HG03039 (cell line): ENCODE data around the gene CYP26A1.

Source experiments
- ATAC-seq: cut with Tn5 transposase; IDR thresholded peaks from one replicate; pipeline ENCODE4 v1.9.1; 2021; ENCODE audit warnings: mild to moderate bottlenecking, moderate library complexity; ENCODE audit not compliant: unreplicated experiment

Gene CYP26A1, protein sequence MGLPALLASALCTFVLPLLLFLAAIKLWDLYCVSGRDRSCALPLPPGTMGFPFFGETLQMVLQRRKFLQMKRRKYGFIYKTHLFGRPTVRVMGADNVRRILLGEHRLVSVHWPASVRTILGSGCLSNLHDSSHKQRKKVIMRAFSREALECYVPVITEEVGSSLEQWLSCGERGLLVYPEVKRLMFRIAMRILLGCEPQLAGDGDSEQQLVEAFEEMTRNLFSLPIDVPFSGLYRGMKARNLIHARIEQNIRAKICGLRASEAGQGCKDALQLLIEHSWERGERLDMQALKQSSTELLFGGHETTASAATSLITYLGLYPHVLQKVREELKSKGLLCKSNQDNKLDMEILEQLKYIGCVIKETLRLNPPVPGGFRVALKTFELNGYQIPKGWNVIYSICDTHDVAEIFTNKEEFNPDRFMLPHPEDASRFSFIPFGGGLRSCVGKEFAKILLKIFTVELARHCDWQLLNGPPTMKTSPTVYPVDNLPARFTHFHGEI

GRCh38 chr10:93073539-93074146 is at the start of gene CYP26A1:
Gene CYP26A1 (plus strand): TSS chr10:93073893. CDS start chr10:93073935, 42 bp downstream.
- no peak for ATAC-seq

- no peak for ATAC-seq
Measured at GRCh38 chr10:93026072-93026471, 47.6 kb upstream of the CYP26A1 start.

GRCh38 chr10:93027508-93027907 is 46.2 kb upstream of the CYP26A1 start:
- no peak for ATAC-seq

- no peak for ATAC-seq
Measured at GRCh38 chr10:93028883-93029282, 44.8 kb upstream of the CYP26A1 start.

DNA sequence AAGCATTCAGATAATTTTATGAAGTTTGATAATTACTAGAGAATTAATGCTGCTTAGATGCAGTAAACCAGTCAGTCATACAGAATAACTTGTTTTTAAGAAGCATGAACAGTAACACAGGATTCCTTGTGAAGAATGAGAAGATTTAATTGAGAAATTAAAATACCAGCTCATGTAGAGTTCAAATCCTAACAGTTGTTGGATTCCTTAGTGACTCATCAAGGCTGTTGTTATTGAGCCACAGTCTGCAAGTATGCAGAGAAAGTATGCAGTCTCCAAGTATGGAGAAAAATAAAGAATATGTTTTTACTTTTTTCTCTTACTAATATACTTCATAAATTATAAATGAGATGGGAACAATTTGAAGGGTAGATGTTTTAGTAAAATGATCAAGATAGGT is 43.3 kb upstream of the CYP26A1 start:
- ATAC-seq, result no peak

- ATAC-seq, result no peak
Measured at GRCh38 chr10:93032105-93032808, 41.4 kb upstream of the CYP26A1 start.

- ATAC-seq, result no peak
Measured at GRCh38 chr10:93032809-93033137, 40.9 kb upstream of the CYP26A1 start.

GRCh38 chr10:93034426-93034825 is 39.3 kb upstream of the CYP26A1 start:
- ATAC-seq, result no peak

DNA sequence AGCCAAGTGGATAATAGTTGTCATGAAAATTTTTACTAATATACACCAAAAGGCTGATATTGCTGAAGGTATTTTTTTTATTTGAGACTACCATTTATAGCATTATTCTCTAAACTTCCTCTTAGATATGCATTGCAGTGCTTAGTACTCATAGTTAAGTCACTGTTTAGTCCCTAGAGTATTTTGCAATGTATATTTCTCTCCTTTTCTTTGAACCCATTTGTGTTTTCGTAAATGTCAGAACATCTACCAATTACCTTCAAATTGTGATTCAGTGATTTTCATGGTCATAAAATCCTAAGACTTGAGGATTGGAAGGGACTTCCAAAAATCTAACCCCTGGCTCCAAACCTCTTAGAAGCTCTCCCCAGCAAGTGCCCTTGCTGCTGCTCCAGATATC is 34.6 kb upstream of the CYP26A1 start:
- ATAC-seq, result no peak

DNA sequence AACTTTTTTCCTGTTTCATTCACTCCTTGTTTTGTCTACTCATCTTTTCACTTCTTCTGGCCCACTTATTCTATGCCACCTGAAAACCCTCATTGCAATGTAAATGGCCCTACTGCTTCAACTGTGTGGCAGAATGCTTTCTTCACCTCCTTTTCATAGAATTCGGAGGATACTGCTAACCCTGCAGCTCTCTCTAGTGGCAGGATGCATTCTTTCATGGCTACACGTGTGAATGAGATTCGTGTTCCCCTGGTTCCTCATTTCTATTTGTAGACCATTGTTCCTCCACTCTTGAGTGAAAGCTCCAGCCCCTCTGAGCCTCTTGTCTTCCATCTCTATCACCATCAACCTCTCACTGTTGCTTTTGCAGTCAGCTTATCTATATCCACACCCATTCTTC is 34.0 kb upstream of the CYP26A1 start:
- no peak for ATAC-seq

DNA sequence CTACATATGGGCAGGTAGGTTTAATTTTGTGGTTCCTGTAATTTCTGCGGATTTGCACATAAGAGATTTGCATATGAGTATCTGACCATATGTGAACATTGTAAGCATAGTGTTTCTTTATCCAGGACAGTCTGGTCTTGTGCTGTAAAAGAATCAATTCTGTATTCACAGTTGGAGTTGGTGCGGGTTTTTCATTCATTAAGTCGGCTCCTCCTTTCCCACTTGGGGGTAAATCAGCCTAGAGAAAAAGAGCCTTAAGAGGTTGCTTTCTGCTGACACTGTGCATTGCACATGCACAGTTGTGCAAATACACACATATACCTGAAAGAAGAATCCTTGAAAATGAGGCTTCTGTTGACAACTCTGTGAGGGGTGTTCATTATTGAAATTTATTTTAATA is 19.2 kb upstream of the CYP26A1 start:
- no peak for ATAC-seq

- ATAC-seq, result no peak
Measured at GRCh38 chr10:93058139-93058538, 15.6 kb upstream of the CYP26A1 start.

- no peak for ATAC-seq
Measured at GRCh38 chr10:93059975-93060886, 13.5 kb upstream of the CYP26A1 start, which contains the start of gene CYP26C1. Gene CYP26C1 (plus strand): TSS chr10:93060798. CDS start chr10:93061264, 466 bp downstream.

DNA sequence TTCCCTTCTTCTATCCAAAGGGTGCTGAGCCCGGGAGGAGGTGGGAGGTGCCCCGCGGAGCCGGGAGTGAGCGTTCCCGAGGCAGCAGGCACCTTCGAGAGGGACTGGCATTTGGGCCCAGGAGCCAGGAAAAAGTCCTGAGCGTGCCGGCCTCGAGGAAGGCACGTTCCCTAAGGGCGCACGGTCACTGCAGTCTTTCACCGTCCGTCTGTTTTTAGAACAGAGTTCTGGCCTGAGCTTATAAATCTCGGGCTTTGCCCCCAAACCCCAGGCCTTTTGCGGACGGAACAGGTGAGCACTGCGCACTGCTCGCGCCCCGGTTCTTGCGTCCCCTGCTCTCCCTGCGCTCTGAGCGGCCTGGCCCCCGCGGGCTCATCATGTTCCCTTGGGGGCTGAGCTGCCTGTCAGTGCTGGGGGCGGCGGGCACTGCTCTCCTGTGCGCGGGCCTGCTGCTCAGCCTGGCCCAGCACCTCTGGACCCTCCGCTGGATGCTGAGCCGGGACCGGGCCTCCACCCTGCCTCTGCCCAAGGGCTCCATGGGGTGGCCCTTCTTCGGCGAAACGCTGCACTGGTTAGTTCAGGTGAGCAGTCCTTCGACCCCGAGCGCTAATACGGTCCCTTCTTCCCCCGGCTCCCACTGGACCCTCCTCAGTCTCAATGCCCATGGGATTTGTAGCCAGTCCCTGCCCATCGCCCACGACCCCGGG is 12.7 kb upstream of the CYP26A1 start:
- no peak for ATAC-seq

GRCh38 chr10:93061594-93062513 is 11.8 kb upstream of the CYP26A1 start:
- ATAC-seq, result no peak

- ATAC-seq, result no peak
Measured at GRCh38 chr10:93062514-93063143, 11.1 kb upstream of the CYP26A1 start.

GRCh38 chr10:93063144-93063976 is 10.3 kb upstream of the CYP26A1 start:
- ATAC-seq, result no peak
